Measurements from ENCODE around the gene ERC1.

ERC1 gene

GRCh38 chr12:1013618-1014489 is 22.8 kb downstream of the ERC1 start:
- TF ChIP-seq MAX (IDR thresholded peaks at IDR 0.05; ENCODE audit: low read depth, low read length) (no peak), POLR2A (IDR thresholded peaks at IDR 0.05; ENCODE audit: extremely low read depth, insufficient read length) (no peak), CTCF (IDR thresholded peaks at IDR 0.05; ENCODE audit: low read depth, low read length) (no peak), MYC (IDR thresholded peaks at IDR 0.05; ENCODE audit: low read depth, low read length) (no peak)
- no peak overlapping the region for H3K4me3 ChIP-seq (ENCODE audit: low read depth, low read length)
- DNase-seq (ENCODE audit: low read depth): no peak

- no peak overlapping the region for H3K4me3 ChIP-seq (ENCODE audit: low read depth, low read length)
- no peak for DNase-seq (ENCODE audit: low read depth)
- no peak for TF ChIP-seq CTCF (IDR thresholded peaks at IDR 0.05; ENCODE audit: low read depth, low read length)
These were observed 28.3 kb downstream of the ERC1 start for GRCh38 chr12:1019283-1019682.

GRCh38 chr12:1020389-1020788 is 29.4 kb downstream of the ERC1 start:
- no peak for DNase-seq (ENCODE audit: low read depth)
- no peak overlapping the region for H3K4me3 ChIP-seq (ENCODE audit: low read depth, low read length)
- no peak for TF ChIP-seq POLR2A (IDR thresholded peaks at IDR 0.05; ENCODE audit: extremely low read depth, insufficient read length)
- no peak for TF ChIP-seq MAX (IDR thresholded peaks at IDR 0.05; ENCODE audit: low read depth, low read length)
- no peak for TF ChIP-seq MYC (IDR thresholded peaks at IDR 0.05; ENCODE audit: low read depth, low read length)
- no peak for TF ChIP-seq CTCF (IDR thresholded peaks at IDR 0.05; ENCODE audit: low read depth, low read length)

- TF ChIP-seq POLR2A (IDR thresholded peaks at IDR 0.05; ENCODE audit: extremely low read depth, insufficient read length): no peak
- TF ChIP-seq CTCF (IDR thresholded peaks at IDR 0.05; ENCODE audit: low read depth, low read length): no peak
- no peak for TF ChIP-seq MAX (IDR thresholded peaks at IDR 0.05; ENCODE audit: low read depth, low read length)
- no peak for TF ChIP-seq MYC (IDR thresholded peaks at IDR 0.05; ENCODE audit: low read depth, low read length)
- H3K4me3 ChIP-seq (ENCODE audit: low read depth, low read length): no peak overlapping the region
- no peak for DNase-seq (ENCODE audit: low read depth)
These were observed 31.3 kb downstream of the ERC1 start for GRCh38 chr12:1022032-1022970.

- TF ChIP-seq MAX (IDR thresholded peaks at IDR 0.05; ENCODE audit: low read depth, low read length): no peak
- TF ChIP-seq POLR2A (IDR thresholded peaks at IDR 0.05; ENCODE audit: extremely low read depth, insufficient read length): no peak
- DNase-seq (ENCODE audit: low read depth): no peak
- H3K4me3 ChIP-seq (ENCODE audit: low read depth, low read length): no peak overlapping the region
These were observed 39.8 kb downstream of the ERC1 start for GRCh38 chr12:1030779-1031178.

- H3K4me3 ChIP-seq (ENCODE audit: low read depth, low read length): no peak overlapping the region
- TF ChIP-seq MAX (IDR thresholded peaks at IDR 0.05; ENCODE audit: low read depth, low read length): no peak
- TF ChIP-seq POLR2A (IDR thresholded peaks at IDR 0.05; ENCODE audit: extremely low read depth, insufficient read length): no peak
- TF ChIP-seq MYC (IDR thresholded peaks at IDR 0.05; ENCODE audit: low read depth, low read length): no peak
- no peak for TF ChIP-seq CTCF (IDR thresholded peaks at IDR 0.05; ENCODE audit: low read depth, low read length)
- no peak for DNase-seq (ENCODE audit: low read depth)
These were observed 43.2 kb downstream of the ERC1 start for GRCh38 chr12:1034243-1034642.

Data from NB4 (cell line).